T47D (cell line): ENCODE measurements around the gene HHATL.

ENCODE experiments used
- DNase-seq, 2 experiments: peaks; one replicate each; pipeline versions ENCODE4 v3.0.0 to v3.0.0-alpha.2; 2011 to 2012; ENCODE audit warnings: low read depth in 1 of 2, low spot score in 1 of 2
- JUND ChIP-seq: IDR thresholded peaks from 2 replicates; pipeline ENCODE4 v1.6.1; 2012; ENCODE audit warnings: low read depth
- in situ Hi-C: cut with HindIII; loops from 2 replicates; pipeline ENCODE4 v1.10.0; 2016; ENCODE audit warnings: low sequenced_read_pairs, low pct_unique_long_range_greater_than_20kb

The HHATL gene, protein sequence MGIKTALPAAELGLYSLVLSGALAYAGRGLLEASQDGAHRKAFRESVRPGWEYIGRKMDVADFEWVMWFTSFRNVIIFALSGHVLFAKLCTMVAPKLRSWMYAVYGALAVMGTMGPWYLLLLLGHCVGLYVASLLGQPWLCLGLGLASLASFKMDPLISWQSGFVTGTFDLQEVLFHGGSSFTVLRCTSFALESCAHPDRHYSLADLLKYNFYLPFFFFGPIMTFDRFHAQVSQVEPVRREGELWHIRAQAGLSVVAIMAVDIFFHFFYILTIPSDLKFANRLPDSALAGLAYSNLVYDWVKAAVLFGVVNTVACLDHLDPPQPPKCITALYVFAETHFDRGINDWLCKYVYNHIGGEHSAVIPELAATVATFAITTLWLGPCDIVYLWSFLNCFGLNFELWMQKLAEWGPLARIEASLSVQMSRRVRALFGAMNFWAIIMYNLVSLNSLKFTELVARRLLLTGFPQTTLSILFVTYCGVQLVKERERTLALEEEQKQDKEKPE

DNA sequence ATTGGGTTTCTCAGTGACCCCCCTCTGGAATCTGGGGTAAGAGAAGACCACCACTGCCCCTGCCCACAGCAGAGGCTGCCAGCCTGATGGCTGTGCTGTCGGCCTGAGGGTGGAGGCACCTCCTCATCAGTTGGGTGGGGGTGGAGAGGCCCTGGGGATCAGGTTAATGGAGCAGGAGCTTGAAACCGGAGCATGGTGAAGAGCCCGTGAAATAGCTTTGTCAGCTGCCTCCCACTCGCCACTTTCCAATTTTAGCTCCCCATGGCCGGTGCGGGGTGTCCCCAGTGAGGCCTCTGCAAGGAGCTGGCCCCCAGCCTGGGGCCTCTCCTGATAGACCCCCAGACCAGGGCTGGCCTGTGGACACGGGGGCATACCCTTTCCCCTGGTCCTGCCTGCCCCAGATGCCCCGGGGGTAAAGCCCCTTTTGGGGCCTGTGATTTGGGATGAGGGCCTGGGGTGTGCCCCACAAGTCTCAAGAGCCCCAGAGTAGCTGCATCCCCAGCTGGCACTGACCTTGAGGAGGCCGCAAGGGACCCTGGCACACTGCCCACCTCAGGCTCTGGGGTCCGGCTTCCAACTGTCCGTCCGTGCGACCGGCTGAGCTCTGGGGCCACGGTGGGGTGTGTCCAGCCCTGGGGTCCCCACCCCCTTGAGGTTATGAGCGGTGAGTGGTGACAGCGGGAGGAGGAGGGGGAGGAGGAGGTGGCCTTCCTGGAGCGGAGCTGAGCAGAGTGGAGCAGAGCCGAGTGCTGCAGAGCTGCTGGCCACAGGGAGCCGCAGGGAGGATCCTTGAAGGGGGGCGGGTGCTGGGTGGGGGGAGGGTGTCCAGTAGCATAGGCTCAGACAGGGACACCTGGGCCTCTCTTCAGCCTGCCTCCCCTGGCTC lies at the start of gene HHATL:
HHATL (minus strand) TSS at position 733 of the 886 bp plus-strand sequence. CDS start 1,972 bp downstream, outside the sequence.
- in situ Hi-C loops = no loop called here
- no peak for DNase-seq
- no peak for TF ChIP-seq JUND

DNA sequence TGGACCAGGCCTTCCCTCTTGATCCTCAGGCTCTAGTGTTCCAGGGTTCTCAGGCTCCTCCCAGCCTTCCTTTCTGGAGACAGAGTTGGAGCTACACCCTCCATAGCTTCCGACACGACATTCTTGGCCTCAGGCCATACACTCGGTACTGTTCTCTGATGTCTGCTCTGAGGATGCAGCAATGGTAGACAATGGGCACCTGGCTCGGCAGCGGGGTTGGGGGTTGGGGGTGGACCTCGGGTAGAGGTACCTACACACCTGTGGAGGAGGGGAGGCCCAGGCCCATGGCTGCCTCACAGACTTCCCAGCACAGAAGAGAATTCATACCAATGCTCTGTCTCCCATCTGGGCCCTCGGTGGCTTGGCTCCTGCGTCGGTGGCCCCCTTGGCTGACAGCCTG lies 49.0 kb upstream of the HHATL start:
- no peak for TF ChIP-seq JUND
- DNase-seq = no peak

DNA sequence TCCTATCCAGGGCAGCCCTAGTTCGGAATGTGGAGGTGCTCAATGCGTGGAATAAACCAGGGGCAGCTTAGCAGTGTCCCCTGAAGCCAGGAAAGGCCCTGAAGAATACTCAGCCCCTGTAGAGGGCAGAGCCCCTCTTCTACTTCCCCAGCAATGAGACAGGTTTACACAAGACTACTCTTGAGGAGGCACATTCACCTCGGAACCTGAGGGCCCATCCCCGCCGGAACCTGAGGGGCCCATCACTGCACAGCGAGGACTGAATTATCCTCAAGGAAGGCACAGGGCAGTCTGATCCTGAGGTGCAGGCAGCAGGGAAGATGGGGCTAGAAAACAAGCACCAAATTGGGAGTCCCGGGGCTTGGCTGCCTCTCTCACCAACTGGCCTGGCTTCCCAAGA lies 48.2 kb upstream of the HHATL start:
- TF ChIP-seq JUND = no peak
- DNase-seq = no peak
- in situ Hi-C loops = no loop called here

More for the DNA sequence above, 49.0 kb upstream of the HHATL start:
- in situ Hi-C loops = no loop called here

GRCh38 chr3:42749753-42750231 lies 47.2 kb upstream of the HHATL start:
- TF ChIP-seq JUND = no peak
- in situ Hi-C loops = no loop called here
- DNase-seq = peak; percentile 64 to 67

GRCh38 chr3:42749025-42749752 lies 46.6 kb upstream of the HHATL start:
- DNase-seq = no peak
- TF ChIP-seq JUND = no peak

GRCh38 chr3:42747581-42747980 lies 45.0 kb upstream of the HHATL start:
- DNase-seq = no peak
- no peak for TF ChIP-seq JUND
- in situ Hi-C loops = no loop called here

More at GRCh38 chr3:42749025-42749752, 46.6 kb upstream of the HHATL start:
- in situ Hi-C loops = no loop called here

GRCh38 chr3:42746455-42747450 lies 44.2 kb upstream of the HHATL start:
- in situ Hi-C loops = no loop called here
- DNase-seq = peak; percentile 28 to 79
- TF ChIP-seq JUND = no peak

- in situ Hi-C loops = no loop called here
- no peak for DNase-seq
- TF ChIP-seq JUND = no peak
Measured at GRCh38 chr3:42745776-42746454, 43.3 kb upstream of the HHATL start.

DNA sequence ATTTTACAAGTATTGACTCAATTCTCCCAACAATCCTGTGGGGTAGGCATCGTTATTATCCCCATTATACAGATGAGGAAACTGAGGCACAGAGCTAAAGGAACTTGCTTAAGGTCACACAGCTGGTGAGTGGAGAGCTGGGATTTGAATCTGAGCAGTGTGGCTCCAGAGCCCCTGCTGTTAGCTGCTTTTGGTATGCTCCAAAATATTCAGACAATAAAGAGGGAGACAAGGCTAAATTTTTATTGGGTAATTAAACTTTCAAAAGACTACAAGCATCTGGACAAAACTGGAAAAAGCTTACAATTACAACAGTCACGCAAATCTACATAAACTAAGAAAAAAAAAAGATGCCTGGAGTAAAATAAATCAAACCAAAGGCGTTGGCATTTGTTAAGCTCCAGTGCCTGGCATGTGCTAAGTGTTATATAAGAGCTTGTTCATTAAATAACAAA lies 42.7 kb upstream of the HHATL start:
- in situ Hi-C loops = no loop called here
- TF ChIP-seq JUND = no peak

GRCh38 chr3:42743204-42743995 lies 40.8 kb upstream of the HHATL start:
- in situ Hi-C loops = no loop called here
- TF ChIP-seq JUND = no peak
- DNase-seq = no peak

More for the DNA sequence above, 42.7 kb upstream of the HHATL start:
- DNase-seq = no peak
